ENCODE results near the gene COPZ2.

GRCh38 chr17:48060249-48060648 is 22.7 kb upstream of the COPZ2 start:
- TF ChIP-seq CTCF (IDR thresholded peaks at IDR 0.05) (no peak), POLR2A (IDR thresholded peaks at IDR 0.05) (no peak)
